HG03280 (cell line): ENCODE measurements around the gene PJA1.

Source experiments
- ATAC-seq: cut with Tn5 transposase; IDR thresholded peaks from one replicate; pipeline ENCODE4 v1.9.1; 2021; ENCODE audit warnings: mild to moderate bottlenecking, moderate library complexity; ENCODE audit not compliant: unreplicated experiment

PJA1 gene

GRCh38 chrX:69143530-69143929 is 21.7 kb downstream of the PJA1 start:
- ATAC-seq, result no peak

DNA sequence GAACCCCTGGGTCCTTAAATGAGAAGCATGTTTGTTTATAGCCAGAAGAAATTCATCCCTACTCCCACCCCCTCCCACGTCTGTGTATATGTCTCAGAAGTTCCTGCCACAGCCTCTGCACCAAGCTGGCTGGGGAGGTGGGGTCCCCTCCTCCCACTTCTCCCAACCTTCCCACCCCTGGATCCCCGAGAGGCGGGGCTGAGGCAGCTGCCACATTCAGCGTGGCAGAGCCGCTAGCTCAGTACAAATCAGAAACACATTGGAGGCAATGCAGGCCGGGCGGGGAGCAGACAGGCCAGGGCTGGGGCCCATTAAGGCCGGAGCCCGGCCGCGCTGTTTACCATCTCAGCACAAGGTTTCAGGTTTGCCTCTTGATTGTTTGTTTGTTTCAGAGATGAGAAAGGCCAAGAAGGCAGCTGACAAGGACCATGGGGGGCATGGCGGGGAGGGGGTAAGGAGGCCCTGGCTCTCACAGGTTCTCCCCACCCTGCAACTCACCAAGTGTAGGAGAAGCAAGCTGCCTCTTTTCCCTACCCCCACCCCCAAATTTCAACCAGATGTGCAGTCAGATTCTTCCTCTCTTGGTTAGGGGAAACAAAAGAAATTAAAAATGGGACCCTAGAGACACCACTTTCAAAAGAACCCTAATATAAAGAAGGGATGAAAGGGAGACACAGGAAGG is 22.3 kb downstream of the PJA1 start:
- no peak for ATAC-seq

- ATAC-seq, result no peak
Observed at GRCh38 chrX:69140837-69141236, 24.4 kb downstream of the PJA1 start.

GRCh38 chrX:69139516-69139915 is 25.7 kb downstream of the PJA1 start:
- ATAC-seq, result no peak

- ATAC-seq, result no peak
Observed at GRCh38 chrX:69138512-69138911, 26.7 kb downstream of the PJA1 start.

- ATAC-seq, result no peak
Observed at GRCh38 chrX:69138118-69138390, 27.2 kb downstream of the PJA1 start.

DNA sequence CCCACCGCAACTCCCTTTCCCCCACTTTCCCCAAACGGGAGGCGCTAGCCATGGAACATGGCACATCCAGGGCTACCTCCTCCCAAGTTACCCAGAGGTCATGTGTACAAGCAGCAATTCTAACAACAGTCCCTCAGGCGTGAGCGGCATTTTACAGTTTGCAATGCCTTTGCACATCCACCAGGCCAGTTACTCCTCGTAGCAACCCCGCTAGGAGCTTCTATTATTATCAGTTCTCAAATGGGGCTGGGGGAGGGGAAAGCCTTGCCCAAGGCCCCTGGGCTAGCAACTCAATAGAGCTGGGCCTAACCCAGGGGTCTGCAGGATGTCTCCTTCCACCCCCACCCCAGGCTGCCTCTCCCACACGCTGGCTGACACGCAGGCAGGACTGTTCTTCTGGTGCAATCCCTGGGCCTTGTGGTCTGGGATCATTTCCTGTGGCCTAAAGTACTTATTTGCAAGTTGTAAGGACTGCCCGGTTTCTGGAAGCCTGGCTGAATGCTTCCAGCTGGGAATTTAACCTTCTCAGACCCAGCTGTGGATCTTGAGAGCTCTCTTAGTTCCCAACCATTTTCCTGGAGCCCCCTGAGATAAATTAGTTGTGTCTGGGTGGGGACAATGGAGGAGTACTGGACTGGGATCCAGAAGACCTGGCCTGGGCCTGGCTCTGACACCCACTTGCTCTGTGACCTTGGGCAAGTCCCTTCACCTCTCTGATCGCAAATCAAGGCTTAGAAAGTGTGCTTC is 27.7 kb downstream of the PJA1 start:
- no peak for ATAC-seq

- ATAC-seq, result no peak
Observed at GRCh38 chrX:69136546-69137331, 28.5 kb downstream of the PJA1 start.

DNA sequence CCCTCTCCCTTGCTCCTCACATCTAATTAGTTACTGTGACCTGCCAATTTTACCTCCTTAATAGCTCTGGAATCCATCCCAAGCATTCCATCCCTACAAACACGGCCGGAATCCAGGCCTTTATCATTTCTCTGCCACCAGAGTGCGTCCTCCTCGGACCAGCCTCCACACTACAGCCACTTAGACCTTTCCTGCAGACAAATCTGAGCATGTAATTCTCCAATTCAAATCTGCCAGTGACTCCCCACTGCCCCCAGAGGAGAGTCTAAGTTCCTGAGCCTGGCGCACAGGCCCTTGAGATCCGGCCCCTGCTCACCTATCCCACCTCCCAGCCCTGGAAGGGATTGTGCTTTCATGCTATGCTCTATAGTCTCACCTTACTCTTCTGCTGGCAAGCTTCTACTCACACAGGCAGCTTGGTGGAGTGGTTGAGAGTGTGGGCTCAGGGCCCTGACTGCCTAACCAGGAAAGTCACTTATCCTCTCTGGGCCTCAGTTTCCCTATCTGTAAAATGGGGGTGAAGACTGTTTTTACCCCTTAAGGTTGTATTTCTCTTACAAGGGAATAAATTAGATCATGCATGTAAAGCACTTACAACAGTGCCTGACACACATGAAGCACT is 31.2 kb downstream of the PJA1 start:
- ATAC-seq, result no peak

- no peak for ATAC-seq
Observed at GRCh38 chrX:69131886-69132285, 33.4 kb downstream of the PJA1 start.

GRCh38 chrX:69130439-69130838 is 34.8 kb downstream of the PJA1 start:
- ATAC-seq, result no peak

- no peak for ATAC-seq
Observed at GRCh38 chrX:69128588-69128987, 36.7 kb downstream of the PJA1 start.

- ATAC-seq, result no peak
Observed at GRCh38 chrX:69127466-69127865, 37.8 kb downstream of the PJA1 start.

- no peak for ATAC-seq
Observed at GRCh38 chrX:69126642-69127041, 38.6 kb downstream of the PJA1 start.

DNA sequence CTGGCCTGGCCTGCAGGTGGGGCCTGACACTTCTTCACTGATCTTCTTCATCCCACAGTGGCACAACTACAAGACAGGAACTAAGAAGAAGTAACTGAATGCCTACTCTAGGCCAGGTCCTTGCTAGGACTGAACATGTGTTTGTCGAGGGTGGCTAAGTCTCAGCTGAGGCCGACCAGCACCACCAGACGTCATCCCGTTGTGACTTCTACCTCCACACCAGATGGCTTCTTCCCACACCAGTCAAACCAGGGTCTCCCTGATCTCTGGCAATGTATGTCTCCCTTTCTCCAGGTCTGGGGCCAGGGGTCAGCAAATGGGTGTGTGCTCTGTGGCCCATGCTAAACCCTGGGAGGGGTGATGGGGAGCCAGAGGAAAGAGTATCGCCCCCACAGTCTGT is 40.2 kb downstream of the PJA1 start:
- no peak for ATAC-seq

DNA sequence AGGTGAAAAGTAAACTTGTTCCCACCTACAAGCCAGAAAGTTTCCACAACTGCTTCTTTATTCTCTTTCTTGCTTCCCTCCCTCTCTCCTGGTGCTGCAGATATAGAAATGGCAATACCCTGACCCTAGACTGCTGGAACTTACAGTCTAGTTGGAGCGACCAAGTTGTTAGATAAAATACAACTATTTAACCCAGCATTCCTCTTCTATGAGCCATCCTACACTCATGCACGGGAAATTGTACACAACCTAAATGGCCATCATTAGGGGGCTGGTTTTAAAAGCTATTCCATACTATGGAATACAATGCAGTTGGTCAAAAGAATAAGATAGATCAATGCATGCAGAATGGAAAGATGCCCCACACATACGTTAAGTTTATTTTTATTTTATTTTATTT is 41.1 kb downstream of the PJA1 start:
- ATAC-seq, result no peak

GRCh38 chrX:69123481-69123880 is 41.8 kb downstream of the PJA1 start:
- ATAC-seq, result no peak

DNA sequence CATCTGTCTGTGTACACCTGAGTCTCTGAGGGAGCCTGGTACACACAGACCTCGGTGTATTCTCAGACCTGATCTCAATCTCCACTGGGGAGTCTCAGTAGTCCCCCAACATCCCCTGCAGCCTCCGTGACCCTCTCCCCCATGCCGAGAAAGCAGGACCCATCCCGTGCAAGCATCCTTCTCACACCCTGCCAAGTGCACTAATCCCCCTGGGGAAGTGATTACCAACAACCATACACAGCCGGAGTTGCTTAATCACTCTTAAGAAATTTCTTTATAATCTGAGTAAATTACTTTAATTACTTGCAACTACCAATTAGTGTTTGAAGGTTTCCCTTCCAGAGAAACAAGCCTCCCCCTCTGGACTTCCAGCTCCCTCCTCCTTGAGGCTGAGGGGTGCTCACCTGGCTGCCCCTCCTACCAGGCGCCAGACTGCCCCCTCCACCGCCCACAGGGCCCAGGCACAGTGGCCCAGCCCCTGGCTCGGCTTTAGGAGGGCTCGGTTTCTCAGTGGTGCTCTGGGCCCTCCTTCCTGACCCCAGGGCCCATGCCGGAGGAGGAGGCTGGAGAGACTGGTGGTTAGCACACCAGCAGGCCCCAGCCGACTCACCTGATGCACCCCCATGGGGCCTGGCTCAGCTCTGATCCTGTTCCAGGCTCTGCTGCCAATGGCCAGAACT is 43.8 kb downstream of the PJA1 start:
- ATAC-seq, result no peak

DNA sequence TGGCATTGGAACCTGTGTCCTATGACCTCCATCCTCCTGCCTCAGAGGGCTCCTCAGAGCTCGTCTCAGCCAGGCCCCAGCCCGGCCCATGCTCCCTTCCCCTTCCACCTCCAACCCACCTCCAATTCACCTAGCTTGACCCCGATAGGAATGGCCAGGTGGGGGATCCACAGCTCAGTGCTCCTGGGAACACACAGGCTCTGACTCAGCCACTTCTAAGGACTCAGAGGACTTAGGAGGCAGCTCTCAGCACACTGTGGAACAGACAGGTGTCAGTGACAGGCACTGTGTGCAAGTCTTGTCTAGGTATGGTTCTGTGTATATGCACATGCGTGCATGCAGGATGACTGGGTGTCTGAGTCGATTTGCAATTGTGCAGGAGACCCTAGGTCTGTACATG is 44.8 kb downstream of the PJA1 start:
- no peak for ATAC-seq

GRCh38 chrX:69119122-69119521 is 46.1 kb downstream of the PJA1 start:
- ATAC-seq, result no peak

GRCh38 chrX:69117876-69118526 is 47.3 kb downstream of the PJA1 start:
- ATAC-seq, result no peak
